Activated T-helper 1 cell treated with anti-CD3 and anti-CD28 coated beads, Interleukin-2, amount 50 U/mL, for 16 hours (primary cell): Measurements from ENCODE around the gene RNF144A.
"Not testable (repeated sequence)": the region's sequence is repeated elsewhere in the genome, so short reads cannot be mapped to it uniquely, and the experiment has no call there.

Experiments
- DNase-seq, 2 donors: peaks; one replicate each; pipeline ENCODE4 v3.0.0-alpha.2; 2020; ENCODE audit warnings: low read depth in 1 of 2, low spot score in 1 of 2

RNF144A gene

DNA sequence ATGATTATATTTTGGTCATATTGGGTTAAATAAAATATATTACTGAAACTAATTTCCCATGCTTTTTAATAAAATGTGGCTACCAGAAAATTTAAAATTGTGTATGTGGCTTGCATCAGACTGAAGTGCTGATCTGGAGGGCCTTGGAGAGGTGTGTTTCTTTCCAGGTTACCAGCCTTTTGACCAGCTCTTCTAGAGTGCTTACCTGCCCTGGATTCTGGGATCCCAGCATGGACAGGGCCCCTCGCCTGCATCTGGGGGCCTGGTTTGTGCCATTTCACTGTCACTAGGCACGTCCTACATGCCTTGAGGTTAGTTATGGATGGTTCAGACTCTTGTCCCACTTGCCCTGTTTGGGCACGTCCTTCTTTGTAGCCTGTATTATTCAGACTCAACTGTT lies 10.5 kb downstream of the RNF144A start:
- DNase-seq: no peak

DNA sequence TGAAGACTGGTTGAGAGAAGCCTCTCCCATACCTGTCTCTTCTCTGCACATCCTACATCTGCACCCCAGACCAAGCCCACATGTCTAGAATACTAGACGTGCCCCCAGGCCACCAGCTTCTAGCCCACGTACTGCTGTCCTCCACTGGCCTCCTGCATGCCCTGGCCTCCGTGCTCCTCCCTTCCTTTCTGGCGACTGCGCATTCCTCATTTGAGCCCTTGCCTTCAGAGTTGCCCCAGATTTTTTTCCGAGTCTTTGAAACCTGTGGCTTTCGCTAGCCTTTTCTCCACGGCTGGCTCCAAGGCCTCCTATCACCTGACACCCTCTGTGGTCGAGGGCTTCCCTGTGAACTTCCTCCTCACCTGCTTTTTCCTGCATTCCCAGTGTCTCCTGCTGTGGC lies 11.2 kb downstream of the RNF144A start:
- no peak for DNase-seq

GRCh38 chr2:6929196-6929819 lies 12.1 kb downstream of the RNF144A start:
- DNase-seq: no peak

DNA sequence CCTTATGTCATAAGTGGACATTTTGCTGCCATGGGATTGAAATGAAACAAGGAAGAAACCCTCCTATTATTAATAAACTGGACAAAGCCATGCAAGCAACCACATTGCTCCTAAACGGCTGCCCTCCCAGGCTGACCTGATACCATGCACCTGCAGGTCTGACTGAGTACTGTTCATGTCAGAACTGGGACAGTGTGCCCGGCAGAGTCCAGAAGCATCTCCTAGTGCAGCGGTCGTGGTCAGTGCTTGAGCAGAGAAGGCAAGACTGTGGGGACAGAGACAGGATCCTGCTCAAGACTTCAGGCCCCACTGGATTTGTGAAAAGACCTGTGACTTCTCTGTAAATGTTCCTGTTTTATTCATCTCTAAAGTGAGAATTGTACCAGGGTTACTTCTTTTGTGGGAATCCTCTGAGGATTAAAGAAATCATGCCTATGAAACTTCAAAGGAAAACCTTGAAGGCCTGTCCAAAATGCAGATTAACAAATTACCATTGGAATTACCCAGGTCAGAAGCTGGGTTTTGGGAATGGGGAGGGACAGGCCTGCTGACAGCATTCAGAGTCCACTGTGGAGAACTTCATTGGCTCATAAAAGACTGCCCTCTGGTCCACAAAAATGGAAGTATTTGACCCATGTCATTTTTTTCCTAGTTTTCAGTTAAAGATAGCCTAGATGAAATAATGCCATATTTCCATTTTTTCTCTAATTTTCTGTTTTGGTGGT lies 13.9 kb downstream of the RNF144A start:
- no peak for DNase-seq

DNA sequence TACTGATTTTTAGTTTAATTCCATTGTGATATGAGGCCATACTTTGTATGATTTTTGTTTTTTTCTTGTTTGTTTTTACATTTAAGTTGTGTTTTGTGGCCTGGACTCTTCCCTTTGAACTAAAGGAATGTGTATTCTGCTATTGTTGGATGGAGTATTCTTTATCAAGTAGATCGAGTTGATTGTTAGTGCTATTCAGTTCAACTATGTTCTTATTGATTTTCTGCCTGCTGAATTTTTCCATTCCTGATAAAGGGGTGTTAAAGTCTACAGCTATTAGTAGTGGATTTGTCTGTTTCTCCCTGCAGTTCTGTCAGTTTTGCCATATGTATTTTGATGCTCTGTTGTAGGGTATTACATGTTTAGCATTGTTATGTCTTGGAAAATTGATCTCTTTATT lies 14.5 kb downstream of the RNF144A start:
- DNase-seq: no peak

- DNase-seq: no peak
Measured at GRCh38 chr2:6932206-6932605, 15.0 kb downstream of the RNF144A start.

DNA sequence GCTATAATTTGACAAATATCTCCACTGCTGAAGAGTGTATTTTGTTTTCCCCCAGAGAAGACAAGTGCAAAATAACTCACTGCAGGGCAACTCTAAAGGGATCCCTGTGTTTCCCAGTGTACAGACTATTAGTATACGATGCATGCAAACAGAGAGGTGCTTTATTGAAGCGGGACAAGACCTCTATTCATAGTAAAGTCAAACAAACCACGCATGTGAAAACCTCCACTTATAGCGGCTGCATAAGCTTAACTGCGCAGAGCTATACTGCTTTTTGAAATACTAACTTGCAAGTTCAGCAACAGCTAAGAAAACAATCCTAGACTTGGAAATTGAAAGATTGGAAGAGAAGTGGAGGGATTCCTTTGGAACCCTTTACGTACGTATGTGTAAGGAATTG lies 15.6 kb downstream of the RNF144A start:
- DNase-seq: no peak

GRCh38 chr2:6933911-6934310 lies 16.7 kb downstream of the RNF144A start:
- DNase-seq: no peak

GRCh38 chr2:6934345-6934744 lies 17.1 kb downstream of the RNF144A start:
- no peak for DNase-seq

- DNase-seq: no peak
Measured at GRCh38 chr2:6934758-6935651, 17.8 kb downstream of the RNF144A start.

GRCh38 chr2:6935652-6936020 lies 18.4 kb downstream of the RNF144A start:
- not testable (repeated sequence) for DNase-seq

GRCh38 chr2:6937157-6937556 lies 19.9 kb downstream of the RNF144A start:
- no peak for DNase-seq

- DNase-seq: no peak
Measured at GRCh38 chr2:6937582-6937981, 20.4 kb downstream of the RNF144A start.

- no peak for DNase-seq
Measured at GRCh38 chr2:6939071-6939470, 21.9 kb downstream of the RNF144A start.

DNA sequence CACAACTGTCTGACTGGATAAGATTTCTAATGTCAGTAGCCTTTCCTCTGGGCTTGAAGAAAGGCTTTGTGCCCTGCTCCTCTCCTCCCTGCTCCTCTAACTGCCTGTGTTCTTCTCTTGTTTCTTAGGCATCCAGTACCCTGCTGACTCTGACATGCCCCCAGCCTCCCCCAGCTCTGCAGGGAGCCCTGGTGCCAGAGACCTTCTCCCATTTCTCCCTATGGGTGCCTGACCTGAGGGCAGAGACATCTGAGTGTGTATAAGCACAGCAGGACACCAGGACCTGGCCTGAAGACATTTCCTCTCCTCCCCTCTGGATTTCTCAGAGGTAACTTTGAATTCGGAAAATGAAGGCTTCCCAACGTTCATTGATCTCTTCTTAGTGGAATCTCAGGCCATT lies 23.6 kb downstream of the RNF144A start:
- no peak for DNase-seq

GRCh38 chr2:6941299-6942046 lies 24.3 kb downstream of the RNF144A start:
- DNase-seq: no peak

- DNase-seq: no peak
Measured at GRCh38 chr2:6942848-6943247, 25.6 kb downstream of the RNF144A start.

- DNase-seq: no peak
Measured at GRCh38 chr2:6943523-6943922, 26.3 kb downstream of the RNF144A start.

DNA sequence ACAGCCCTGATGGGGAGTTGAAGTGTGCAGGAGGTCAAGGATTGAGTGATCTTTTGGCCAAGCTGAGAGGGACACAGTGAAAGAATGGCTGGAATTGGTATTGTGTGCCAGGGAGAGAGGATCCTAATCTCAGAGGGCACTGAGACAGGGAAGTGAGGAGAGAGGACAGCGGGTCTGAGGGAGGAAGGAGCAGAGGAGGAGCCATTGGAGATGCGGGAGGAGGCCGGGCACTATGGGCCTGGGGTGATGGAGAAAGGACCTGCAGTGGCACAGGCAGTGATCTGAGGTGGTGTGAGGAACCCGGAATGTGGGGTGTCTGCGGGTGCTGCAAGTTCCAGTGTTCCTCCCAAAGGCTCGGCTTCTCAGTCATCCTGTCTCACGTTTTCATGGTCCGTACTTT lies 26.8 kb downstream of the RNF144A start:
- no peak for DNase-seq

DNA sequence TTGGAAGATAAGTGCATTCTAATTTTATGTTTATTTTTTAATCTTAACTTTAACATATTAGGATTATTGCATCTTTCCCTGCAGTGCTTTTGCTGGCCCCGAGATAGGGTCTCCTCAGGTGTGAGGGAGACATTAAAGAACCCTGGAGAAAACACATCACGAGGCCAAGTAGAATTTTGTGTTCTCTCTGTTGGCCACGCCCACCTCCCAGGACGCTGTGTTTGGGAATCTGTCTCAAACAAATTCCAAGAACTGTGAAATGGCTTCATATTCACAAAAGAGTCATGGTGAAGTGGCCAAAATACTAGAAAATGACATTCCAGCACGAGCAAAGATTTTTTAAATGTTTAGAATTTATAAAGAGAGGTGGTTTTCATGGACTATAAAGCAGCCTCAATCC lies 27.3 kb downstream of the RNF144A start:
- no peak for DNase-seq

GRCh38 chr2:6945087-6945813 lies 28.0 kb downstream of the RNF144A start:
- no peak for DNase-seq
